ENCODE results near the gene MFSD1. TPM values are rescaled to one million over a fixed set of nuclear protein-coding genes. Genes with fewer than 3 reads are reported as not detected.

Gene MFSD1
- total RNA-seq, 1 experiment from 2014 or later: 34.1 TPM

Other genes starting within 250 kb of the MFSD1 start
- 6.0 and 8.9 TPM in 2 replicates for gene MLF1, start 230.9 kb upstream of the MFSD1 start, total RNA-seq (2014; rRNA removed; shearing (Covaris generic))
- gene GFM1, start 157.5 kb upstream of the MFSD1 start, total RNA-seq (2014; rRNA removed; shearing (Covaris generic)): 28.2 and 30.9 TPM in 2 replicates
- gene LXN, start 129.4 kb upstream of the MFSD1 start, total RNA-seq (2014; rRNA removed; shearing (Covaris generic)): 13.0 and 14.2 TPM in 2 replicates
- 79.2 and 102 TPM in 2 replicates for gene RARRES1, start 69.6 kb upstream of the MFSD1 start, total RNA-seq (2014; rRNA removed; shearing (Covaris generic))

Data from HT-29 (cell line).